A172 (cell line): Measurements from ENCODE around the gene TRIO. TPM values are rescaled to one million over a fixed set of nuclear protein-coding genes. Genes with fewer than 3 reads are reported as not detected.

Source experiments
- DNase-seq: peaks from one replicate; pipeline ENCODE4 v3.0.0-alpha.2; 2015; ENCODE audit warnings: low spot score
- total RNA-seq: library from RNA; depleted of rRNA; stranded (reverse); fragments of >200 nt; shearing (Covaris generic); gene quantifications from 2 replicates; pipeline ENCODE4 v1.2.3, GENCODE V29; 2014

The TRIO gene
- total RNA-seq, 1 experiment from 2014 or later = 180 TPM

- no peak for DNase-seq
These were observed 21.1 kb upstream of the TRIO start for GRCh38 chr5:14122089-14122488.

GRCh38 chr5:14123551-14123950 lies 19.6 kb upstream of the TRIO start:
- no peak for DNase-seq

DNA sequence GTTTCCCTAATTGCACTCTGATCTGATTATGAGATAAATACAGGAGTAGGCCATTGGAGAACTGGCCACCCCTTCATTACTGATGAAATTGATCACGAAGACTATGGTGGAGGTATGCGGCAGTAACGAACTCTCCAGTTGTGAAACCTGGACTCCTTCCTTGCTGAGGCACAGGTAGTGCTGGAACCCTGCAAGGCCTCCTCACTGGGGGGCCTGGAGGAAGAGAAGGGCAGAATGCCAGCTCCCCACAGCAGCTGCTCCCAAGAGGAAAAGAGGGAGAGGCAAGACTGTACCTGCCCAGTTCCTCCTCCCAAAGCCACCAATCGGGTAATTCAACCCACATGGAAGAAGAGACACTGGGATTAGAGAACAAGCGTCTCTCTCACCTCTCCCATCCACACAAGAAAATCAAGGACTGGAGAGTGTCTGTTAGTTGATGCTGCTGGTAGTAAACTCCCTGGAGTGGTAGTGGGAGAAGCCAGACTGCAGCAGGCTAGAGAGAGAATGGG lies 19.1 kb upstream of the TRIO start:
- DNase-seq = no peak

GRCh38 chr5:14125262-14125661 lies 17.9 kb upstream of the TRIO start:
- DNase-seq = no peak

GRCh38 chr5:14127587-14127986 lies 15.6 kb upstream of the TRIO start:
- DNase-seq = no peak

DNA sequence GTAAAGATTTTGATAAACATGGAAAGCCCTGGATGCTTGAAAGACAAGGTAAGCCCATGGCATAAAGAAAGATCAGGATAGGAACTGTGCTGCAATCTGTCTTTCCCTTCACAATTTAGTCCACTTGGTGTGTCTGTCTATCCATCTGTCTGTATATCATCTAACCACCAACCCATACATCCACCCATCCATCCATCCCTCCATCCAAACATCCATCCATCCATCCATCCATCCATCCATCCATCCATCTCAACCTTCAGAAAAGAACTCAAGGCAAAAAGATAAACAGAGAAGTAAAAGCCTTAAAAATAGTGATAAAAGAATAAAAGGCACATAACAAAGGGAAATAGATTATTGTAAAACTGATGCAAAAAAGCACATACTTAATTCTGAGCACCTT lies 15.1 kb upstream of the TRIO start:
- DNase-seq = no peak

DNA sequence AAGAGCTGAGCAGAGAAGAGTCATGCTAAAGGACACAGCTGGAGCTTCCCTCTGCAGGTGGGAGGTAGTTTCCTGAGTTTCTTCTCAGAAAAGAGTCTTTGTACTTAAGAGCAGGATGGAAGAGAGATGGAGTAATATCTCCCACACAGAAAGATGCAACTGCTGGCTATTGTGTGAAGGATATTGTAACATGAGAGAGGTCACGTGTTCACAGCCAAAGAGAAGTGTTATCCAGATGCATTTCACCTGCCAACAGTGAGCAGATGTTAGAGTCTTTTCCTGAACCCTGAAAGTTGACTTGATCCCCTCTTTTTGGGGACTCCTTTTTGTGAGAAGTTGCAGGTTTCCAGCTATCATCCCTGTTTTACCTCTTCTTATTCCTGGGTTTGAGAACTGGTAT lies 14.0 kb upstream of the TRIO start:
- DNase-seq = no peak

GRCh38 chr5:14131855-14132503 lies 11.2 kb upstream of the TRIO start:
- no peak for DNase-seq

DNA sequence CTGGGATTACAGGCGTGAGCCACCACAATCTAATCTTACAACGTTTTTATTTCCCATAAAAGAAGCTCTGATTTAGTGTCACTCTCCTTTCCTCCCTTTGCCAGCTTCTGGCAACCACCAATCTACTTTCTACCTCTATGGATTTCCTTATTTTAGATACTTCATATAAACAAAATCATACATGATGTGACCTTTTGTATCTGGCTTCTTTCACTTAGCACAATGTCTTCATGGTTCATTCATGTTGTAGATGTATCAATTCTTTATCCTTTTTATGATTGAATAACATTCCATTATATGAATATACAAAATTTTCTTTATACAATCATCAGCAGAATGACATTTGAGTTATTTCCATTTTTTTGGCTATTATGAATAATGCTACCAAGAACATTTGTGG lies 9.7 kb upstream of the TRIO start:
- DNase-seq = no peak

GRCh38 chr5:14134083-14134482 lies 9.1 kb upstream of the TRIO start:
- no peak for DNase-seq

GRCh38 chr5:14134771-14135170 lies 8.4 kb upstream of the TRIO start:
- no peak for DNase-seq

DNA sequence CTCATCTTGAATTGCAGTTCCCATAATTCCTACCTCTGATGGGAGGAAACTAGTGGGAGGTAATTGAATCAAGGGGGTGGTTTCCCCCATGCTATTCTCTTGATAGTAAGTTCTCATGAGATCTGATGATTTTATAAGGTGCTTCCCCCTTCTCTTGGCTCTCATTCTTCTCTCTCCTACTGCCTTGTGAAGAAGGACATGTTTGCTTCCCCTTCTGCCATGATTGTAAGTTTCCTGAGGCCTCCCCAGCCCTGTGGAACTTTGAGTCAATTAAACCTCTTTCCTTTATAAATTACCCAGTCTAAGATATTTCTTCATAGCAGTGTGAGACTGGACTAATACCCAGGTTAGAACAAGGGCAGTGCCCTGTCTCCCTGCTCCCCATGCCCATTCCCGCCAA lies 7.5 kb upstream of the TRIO start:
- no peak for DNase-seq

DNA sequence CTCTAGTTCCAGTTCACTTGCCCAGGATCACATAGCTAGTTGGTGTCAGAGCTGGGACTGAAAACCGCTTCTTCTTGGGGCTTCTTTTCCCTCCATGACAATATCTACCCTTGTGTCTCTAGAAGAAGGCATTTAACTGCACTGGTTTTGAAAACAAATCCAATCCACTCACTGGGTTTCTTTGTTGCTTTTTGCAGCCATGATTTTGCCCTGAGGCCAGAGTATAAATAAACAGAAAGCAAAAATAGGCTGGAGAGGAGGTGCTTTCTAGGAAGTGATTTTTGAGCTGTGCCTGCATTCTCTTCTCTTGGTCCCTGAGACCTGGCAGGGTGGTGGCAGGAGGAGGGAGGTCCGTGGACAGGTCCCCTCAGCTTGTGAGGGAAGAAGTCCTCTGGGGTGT lies 6.9 kb upstream of the TRIO start:
- no peak for DNase-seq

DNA sequence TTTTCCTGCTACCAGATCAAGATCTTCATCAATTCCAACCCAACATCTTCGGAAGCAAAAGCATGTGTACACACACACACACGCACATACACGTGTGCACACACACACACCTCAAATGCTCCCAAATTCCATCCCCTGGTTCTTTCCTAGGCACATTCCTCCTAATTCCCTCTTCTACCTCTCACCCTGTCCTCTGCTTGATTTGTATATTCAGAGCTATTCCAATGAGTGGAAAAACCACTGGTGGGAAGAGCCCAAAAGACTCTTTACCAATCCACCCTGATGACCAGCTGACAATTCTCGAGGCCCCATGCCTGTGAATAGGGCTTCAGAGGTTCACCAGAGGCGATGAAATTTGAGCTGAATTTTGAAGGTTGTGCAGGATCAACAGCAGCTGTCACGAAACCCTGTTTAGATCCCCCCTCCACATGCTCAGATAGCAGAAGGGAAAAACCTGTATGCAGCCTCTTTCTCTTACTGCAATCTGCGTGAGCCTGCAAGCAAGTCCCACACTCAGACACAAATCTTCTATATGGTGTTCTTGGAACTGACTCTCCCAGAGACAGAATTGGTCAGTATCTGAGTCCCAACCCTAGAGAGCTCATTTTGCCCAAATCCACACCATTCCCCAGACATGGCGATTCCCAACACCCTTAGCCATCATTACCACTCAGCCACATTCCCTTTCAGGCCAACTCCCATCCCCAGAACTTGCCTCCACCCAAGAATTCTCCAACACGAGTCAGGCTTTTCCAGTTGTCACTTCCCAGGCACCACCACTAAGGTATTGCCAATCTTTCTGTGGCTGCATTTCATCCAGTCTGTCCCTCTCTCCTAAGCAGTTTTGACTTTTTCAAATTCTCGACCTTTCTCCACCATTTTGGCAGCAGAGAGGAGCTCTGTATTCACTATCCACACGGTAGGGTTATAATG lies 4.3 kb upstream of the TRIO start:
- no peak for DNase-seq

- no peak for DNase-seq
These were observed 1.4 kb upstream of the TRIO start for GRCh38 chr5:14141764-14142163.

GRCh38 chr5:14142202-14142826 lies 828 bp upstream of the TRIO start:
- DNase-seq = no peak

DNA sequence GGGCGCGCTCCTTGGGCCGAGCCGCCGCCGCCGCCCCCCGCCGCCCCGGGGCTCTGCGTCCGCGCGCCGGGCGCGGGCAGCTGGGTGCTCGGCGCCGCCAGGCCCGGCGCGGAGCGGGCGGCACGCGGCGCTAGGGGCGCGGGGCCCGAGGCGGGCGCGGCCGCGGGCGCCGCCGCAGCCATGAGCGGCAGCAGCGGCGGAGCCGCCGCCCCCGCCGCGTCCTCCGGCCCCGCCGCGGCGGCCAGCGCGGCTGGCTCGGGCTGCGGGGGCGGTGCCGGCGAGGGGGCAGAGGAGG lies 351 bp downstream of the TRIO start:
- no peak for DNase-seq

GRCh38 chr5:14143841-14144585 lies 871 bp downstream of the TRIO start:
- DNase-seq = no peak

DNA sequence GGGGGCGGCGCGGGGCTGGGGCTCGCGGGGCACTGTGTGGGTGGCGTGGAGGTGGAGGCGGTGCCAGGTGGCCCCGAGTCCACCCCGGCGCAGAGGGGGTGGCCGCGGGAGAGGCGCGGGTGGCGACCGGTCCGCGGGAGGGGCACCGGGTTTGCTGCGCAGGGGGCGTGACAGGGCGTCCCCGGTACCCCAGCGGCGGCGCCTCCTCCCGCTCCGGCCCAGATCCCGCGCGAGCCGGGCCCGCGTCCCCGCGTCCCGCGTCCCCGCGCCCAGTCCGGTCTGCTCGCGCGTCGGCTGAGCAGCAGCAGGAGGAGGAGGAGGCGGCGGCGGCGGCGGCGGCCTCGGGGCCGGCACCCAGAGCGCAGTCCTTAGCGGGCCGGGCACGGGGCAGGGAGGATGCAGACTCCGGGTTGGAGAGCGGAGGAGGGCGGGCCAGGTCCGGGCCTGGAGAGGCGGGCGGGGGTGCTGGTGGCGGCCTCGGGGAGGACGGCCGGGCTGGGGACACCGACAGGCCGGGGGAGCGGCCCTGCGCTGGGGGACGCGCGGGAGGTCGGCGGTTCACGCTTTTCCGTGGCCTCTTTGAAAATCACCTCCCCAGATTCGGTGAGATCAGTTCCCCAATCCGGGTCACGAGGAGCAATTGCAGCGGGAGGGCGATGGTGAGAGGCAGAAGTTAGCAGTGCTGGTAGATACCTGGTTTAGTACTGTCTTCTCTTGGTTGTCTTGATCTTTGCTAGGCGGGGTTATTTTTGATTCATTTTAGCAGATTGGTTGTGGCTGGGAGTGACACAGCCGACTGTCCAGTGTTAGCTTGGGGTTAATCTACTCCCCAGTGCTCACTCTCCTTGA lies 1.7 kb downstream of the TRIO start:
- peak; percentile 91 for DNase-seq

DNA sequence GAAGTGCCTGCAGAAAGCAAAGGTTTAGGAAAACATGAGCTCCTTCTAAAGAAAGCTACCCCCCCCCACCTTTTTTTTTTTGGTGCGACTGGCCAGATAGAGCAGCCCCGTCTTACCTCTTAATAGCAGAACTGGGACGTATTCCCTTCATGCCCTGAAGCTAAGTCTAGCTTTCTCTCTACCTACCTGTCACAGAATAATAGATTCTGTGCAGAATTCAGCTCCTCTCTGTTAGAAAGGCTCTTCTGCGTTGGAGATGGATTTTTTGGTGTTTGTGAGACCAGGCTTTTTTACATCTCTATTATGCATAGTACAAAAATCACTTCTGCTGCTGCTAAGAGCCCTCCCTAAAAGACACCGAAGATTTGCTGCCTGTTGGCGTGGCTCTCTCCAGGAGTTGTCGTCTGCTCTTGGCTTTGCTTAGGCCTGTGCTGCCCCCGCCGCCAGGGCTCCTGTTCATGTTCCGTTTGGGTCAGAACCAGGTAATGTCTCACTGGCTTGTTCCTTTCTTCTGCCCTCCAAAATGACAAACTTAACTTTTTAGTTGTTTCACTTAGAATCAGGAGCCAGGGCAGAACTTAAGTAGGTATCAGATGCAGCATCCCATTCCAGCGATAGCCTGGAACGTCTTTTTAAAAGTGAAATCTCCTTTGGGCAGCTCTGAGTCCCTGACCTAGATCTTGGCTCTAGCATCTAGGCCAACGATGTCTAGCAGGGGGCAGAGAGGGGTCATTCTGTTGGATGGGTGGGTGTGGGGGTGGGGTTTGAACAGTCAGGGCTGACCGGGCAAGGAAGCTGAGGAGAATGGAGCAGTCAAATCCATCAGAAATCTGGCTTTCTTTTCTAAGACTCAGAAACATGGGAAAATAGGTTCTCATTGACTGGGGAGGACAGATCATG lies 2.5 kb downstream of the TRIO start:
- DNase-seq = peak; percentile 57
